GM12891 (cell line): ENCODE measurements around the gene SFXN5.

Experiments
- POLR2A ChIP-seq: IDR thresholded peaks from 2 replicates; pipeline ENCODE4 v1.6.1; 2011; ENCODE audit warnings: low read depth, low read length, control low read depth
- POLR2AphosphoS5 ChIP-seq: IDR thresholded peaks from 2 replicates; pipeline ENCODE4 v1.6.1; 2011; ENCODE audit warnings: low read depth, low read length, control low read depth
- TAF1 ChIP-seq: IDR thresholded peaks from 2 replicates; pipeline ENCODE4 v1.6.1; 2011; ENCODE audit warnings: low read depth, low read length, control low read depth

DNA sequence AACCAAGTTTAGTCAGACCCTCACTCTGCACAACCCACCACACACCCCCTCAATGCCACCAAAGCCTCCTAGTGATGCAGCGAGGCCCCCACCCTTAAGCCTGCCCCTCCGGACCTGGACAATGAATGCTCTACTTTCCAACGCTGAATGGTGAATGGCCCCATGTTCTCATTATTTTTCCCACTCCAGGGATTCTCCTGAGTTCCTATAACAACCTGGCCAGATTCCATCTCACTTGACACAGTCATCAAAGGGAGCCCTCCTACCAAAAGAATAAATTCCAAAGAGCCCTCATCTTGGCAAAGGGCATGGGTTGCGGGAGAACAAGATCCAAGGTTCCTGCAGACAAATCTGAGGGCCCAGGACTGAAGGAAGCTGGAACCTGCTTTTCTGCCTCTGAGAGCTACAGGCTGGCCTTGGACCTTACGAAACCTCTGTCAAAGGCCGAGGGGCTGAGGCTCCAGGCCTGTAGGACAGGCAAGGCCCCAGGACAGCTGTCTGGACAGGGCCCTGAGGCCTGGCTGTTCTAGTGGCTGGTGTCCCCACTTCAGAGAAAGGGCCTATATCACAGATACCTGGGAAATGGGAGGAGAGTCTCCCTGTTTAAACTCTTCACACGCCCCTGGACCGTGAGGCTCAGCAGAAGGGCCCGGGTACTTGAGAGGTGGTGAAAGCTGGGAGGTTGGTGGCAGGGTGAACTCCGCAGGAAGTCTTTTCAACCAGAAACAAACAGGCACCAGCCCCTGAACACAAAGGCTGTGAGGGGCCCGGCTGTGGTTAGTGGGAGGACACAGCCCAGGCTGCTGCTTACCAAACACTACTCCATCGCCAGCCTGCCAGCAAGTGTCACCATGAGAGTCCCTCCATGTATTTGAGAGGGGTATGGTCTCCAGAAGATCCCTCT, 27.3 kb downstream of the SFXN5 start:
- TF ChIP-seq POLR2A (no peak), TAF1 (no peak), POLR2AphosphoS5 (no peak)
